Prostate gland (tissue), 2 donors: ENCODE measurements around the gene SLC16A2. TPM values are rescaled to one million over a fixed set of nuclear protein-coding genes. Genes with fewer than 3 reads are reported as not detected.

Experiments
- DNase-seq: peaks from one replicate; pipeline ENCODE4 v3.0.0-alpha.2; 2019; ENCODE audit warnings: low spot score
- H3K27ac ChIP-seq, 2 donors: fragments of 200-600 bp; sonication (generic); 2 replicates each; pipeline ENCODE4 v1.5.1; 2017 to 2019
- H3K27me3 ChIP-seq: fragments of 200-600 bp; sonication (generic); replicated peaks from 2 replicates; pipeline ENCODE4 v1.5.1; 2019; ENCODE audit not compliant: insufficient read depth
- H3K36me3 ChIP-seq, 2 donors: fragments of 200-600 bp; sonication (generic); 1 replicate in 1 of 2; 2 replicates in 1 of 2; pipeline versions ENCODE4 v1.5.1 to v1.8.1; 2017 to 2019
- H3K4me1 ChIP-seq: fragments of 200-600 bp; sonication (generic); replicated peaks from 2 replicates; pipeline ENCODE4 v1.5.1; 2019
- H3K4me3 ChIP-seq, 2 donors: fragments of 200-600 bp; sonication (generic); 2 replicates each; pipeline ENCODE4 v1.5.1; 2017 to 2019
- H3K9me3 ChIP-seq: fragments of 200-600 bp; sonication (generic); 2 replicates; pipeline ENCODE4 v1.5.1; 2017
- POLR2A ChIP-seq: fragments of 450-650 bp; IDR thresholded peaks from one replicate; pipeline ENCODE4 v1.6.1; 2016; ENCODE audit warnings: antibody characterized with exemption, mild to moderate bottlenecking
- POLR2AphosphoS5 ChIP-seq: sonication (generic); formaldehyde crosslinking; IDR thresholded peaks from one replicate; pipeline ENCODE4 v1.6.1; 2017; ENCODE audit warnings: antibody characterized with exemption
- WGBS: methylation state at CpG from one replicate; pipeline ENCODE4 v1.1.5; 2018; 5-methylcytosine and 5-hydroxymethylcytosine counted together
- intact Hi-C: fragments of 100-400 bp; cut with DNase I; formaldehyde crosslinking; loops from one replicate; pipeline ENCODE4 v1.14.2; 2022
- total RNA-seq, 2 donors: library from RNA; depleted of rRNA; stranded (reverse); fragments of >200 nt; gene quantifications; one replicate each; pipeline ENCODE4 v1.1.0, GENCODE V29; 2016
- TF ChIP-seq, protein P1 (sequence below), 4 experiments: fragments of 200-600 bp in 2 of 4; fragments of 450-650 bp in 2 of 4; sonication (generic) in 2 of 4; IDR thresholded peaks; 1 replicate in 3 of 4; 2 replicates in 1 of 4; pipeline ENCODE4 v1.5.1; 2016 to 2019; ENCODE audit warnings: antibody characterized with exemption in 4 of 4, mild to moderate bottlenecking in 2 of 4, moderate library complexity in 2 of 4

Gene SLC16A2
- total RNA-seq, 2 donors from 2014 or later: 8.7 to 9.3 TPM

DNA sequence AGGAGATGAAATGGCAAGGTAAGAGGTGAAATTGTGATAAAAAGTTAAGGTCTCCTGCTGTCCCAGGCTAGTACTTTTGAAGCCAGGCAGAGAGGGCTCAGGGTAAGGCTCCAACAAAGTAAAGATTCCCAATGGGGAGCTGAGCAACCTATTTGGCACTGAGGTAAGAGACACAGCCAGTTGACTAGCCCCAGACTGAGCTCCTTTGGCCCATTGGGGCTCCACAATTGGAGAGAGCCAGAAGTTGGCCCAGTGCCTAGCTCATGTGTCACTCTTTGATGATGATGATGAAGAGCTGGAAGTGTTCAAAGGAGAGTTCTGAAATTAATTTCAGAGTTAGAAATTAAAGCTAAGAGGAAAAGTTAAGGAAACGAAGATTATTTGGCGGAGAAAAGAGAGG, 98.6 kb downstream of the SLC16A2 start:
- WGBS: 58% methylated on average over 2 of the region's 2 CpGs
- H3K27ac ChIP-seq: no peak overlapping the region

DNA sequence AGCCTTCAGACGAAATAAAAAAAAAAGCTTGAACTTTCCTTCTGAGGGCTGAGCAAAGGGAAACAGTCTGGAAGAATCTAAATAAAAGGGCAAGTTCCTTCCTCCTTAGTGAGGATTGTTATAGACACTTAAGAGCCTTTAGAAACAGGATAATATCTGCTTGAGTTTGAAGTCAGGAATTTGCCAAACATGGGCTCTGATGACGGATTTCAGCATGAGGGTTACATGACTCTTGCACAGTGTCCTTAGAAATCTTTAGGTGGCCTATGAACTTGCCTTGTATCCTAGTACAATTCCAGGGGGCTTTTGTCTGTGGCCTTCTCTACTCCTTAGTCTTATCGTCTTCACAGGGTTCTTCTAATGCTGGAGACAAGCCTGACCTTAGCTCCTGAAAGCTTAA, 99.0 kb downstream of the SLC16A2 start:
- Histone ChIP-seq H3K36me3 (no peaks in the 10 kb centered on the region), H3K4me1 (no peaks in the 10 kb centered on the region), H3K4me3 (no peak overlapping the region), H3K27me3 (no peaks in the 10 kb centered on the region), H3K27ac (no peak overlapping the region), H3K9me3 (no peaks in the 10 kb centered on the region)
- intact Hi-C loops: no loop called here
- DNase-seq: no peak
- WGBS: 56% methylated on average over 3 of the region's 3 CpGs
- no peak for TF ChIP-seq POLR2AphosphoS5
- no peak for TF ChIP-seq POLR2A
- TF ChIP-seq, protein P1, sequence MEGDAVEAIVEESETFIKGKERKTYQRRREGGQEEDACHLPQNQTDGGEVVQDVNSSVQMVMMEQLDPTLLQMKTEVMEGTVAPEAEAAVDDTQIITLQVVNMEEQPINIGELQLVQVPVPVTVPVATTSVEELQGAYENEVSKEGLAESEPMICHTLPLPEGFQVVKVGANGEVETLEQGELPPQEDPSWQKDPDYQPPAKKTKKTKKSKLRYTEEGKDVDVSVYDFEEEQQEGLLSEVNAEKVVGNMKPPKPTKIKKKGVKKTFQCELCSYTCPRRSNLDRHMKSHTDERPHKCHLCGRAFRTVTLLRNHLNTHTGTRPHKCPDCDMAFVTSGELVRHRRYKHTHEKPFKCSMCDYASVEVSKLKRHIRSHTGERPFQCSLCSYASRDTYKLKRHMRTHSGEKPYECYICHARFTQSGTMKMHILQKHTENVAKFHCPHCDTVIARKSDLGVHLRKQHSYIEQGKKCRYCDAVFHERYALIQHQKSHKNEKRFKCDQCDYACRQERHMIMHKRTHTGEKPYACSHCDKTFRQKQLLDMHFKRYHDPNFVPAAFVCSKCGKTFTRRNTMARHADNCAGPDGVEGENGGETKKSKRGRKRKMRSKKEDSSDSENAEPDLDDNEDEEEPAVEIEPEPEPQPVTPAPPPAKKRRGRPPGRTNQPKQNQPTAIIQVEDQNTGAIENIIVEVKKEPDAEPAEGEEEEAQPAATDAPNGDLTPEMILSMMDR (IDR thresholded peaks at IDR 0.05): no peak

More for the DNA sequence above, 98.6 kb downstream of the SLC16A2 start:
- no peak overlapping the region for H3K4me3 ChIP-seq
- no peaks in the 10 kb centered on the region for H3K36me3 ChIP-seq
- no peaks in the 10 kb centered on the region for H3K9me3 ChIP-seq
- intact Hi-C loops: no loop called here
- no peak for DNase-seq
- no peaks in the 10 kb centered on the region for H3K4me1 ChIP-seq
- no peaks in the 10 kb centered on the region for H3K27me3 ChIP-seq
- TF ChIP-seq POLR2AphosphoS5: no peak
- TF ChIP-seq, protein P1 (IDR thresholded peaks at IDR 0.05): no peak
- TF ChIP-seq POLR2A: no peak

DNA sequence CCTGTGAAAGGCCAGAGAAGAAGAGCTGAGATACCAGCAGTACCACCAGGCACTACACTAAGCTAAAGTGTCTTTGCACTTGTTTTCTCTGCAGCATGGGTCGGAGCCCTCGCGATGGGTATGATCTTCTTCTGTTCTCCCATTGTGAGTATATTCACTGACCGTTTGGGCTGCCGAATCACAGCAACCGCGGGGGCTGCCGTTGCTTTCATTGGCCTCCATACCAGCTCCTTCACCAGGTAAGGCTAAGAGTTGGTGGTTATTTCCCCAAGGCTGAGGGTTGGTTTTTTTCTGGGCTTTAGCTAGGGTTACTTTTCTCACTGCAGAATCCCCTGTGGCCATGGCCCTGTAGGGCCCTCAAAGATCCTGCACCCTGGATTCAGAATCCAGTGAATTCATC, 99.6 kb downstream of the SLC16A2 start:
- Histone ChIP-seq H3K9me3 (no peaks in the 10 kb centered on the region), H3K4me1 (no peaks in the 10 kb centered on the region), H3K4me3 (no peak overlapping the region), H3K27me3 (no peaks in the 10 kb centered on the region), H3K27ac (no peak overlapping the region), H3K36me3 (no peaks in the 10 kb centered on the region)
- 96% methylated on average over 8 of the region's 8 CpGs for WGBS
- DNase-seq: no peak
- intact Hi-C loops: no loop called here
- no peak for TF ChIP-seq POLR2AphosphoS5
- TF ChIP-seq, protein P1 (IDR thresholded peaks at IDR 0.05): no peak
- no peak for TF ChIP-seq POLR2A

DNA sequence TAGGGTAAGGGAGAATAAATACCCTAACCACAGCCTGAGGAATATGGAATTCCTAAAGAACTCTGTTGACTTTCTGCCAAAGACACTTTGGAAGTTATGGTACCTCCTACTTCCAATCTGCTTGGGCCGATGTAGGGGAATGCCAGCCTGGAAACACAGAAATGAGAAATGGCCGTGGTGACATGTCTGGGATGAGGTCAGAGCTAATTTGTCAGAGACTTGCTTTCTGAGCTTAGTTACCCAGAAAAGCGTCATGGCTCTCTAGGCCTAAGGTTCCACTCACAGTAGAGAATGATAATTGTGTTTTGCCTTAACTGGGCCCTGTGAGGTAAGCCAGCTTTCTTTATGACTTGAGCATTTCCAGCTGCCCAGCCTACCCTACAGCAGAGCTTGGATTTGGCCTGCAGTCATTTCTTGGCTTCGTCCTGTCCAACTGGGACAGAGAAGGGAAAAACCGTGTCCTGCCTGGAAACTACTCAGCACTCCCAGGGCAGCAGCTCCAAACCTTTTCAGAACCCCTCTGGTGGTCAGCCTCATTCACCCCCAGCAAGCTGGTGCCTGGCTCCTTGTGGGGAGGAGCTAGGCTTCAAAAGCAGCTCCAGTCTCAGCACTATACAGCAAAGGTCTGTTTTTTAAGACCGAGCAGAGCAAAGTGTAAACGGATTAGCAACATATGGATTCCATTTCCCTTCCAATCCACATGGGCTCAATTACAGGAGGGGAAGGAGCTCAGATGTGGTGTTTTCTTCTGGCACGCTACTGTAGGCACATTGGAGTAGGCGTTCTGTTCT, 100.9 kb downstream of the SLC16A2 start:
- H3K36me3 ChIP-seq: no peaks in the 10 kb centered on the region
- no peak for DNase-seq
- no peaks in the 10 kb centered on the region for H3K27me3 ChIP-seq
- TF ChIP-seq POLR2A: no peak
- TF ChIP-seq, protein P1 (IDR thresholded peaks at IDR 0.05): no peak
- no peaks in the 10 kb centered on the region for H3K9me3 ChIP-seq
- intact Hi-C loops: no loop called here
- H3K4me3 ChIP-seq: no peak overlapping the region
- no peak overlapping the region for H3K27ac ChIP-seq
- 65% methylated on average over 9 of the region's 9 CpGs for WGBS
- H3K4me1 ChIP-seq: no peaks in the 10 kb centered on the region

DNA sequence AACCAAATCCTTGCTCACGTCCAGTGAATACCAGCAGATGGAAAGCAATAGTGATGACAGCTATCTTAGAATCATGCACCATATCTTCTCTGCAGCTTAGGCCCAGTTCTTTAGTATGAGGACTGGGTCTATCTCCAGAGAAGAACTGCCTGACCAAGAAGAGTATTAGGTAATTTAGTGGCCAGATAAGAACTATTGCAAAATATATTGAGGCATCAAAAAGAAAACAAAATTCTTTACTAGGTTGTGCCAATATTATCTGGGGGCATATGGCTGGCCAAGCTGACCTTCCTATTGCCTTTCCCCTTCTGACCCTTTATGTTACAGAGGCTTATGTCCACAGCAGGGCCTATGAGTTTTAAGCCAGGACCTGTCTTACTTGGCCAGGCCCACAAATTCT, 101.9 kb downstream of the SLC16A2 start:
- H3K36me3 ChIP-seq: no peaks in the 10 kb centered on the region
- H3K27ac ChIP-seq: no peak overlapping the region
- H3K27me3 ChIP-seq: no peaks in the 10 kb centered on the region
- no peak for DNase-seq
- WGBS: 100% methylated on average over 1 of the region's 1 CpG
- no peaks in the 10 kb centered on the region for H3K9me3 ChIP-seq
- H3K4me3 ChIP-seq: no peak overlapping the region
- H3K4me1 ChIP-seq: no peaks in the 10 kb centered on the region
- TF ChIP-seq POLR2A (no peak), POLR2AphosphoS5 (no peak)
- TF ChIP-seq, protein P1 (IDR thresholded peaks at IDR 0.05): no peak
- intact Hi-C loops: no loop called here
